Measurements from ENCODE around the gene DGKZ. TPM values are rescaled to one million over a fixed set of nuclear protein-coding genes. Genes with fewer than 3 reads are reported as not detected.
"Not testable (repeated sequence)": the region's sequence is repeated elsewhere in the genome, so short reads cannot be mapped to it uniquely, and the experiment has no call there.

The DGKZ gene
- total and polyA plus RNA-seq, 2 donors from 2014 or later = 48.5 to 50.6 TPM

DNA sequence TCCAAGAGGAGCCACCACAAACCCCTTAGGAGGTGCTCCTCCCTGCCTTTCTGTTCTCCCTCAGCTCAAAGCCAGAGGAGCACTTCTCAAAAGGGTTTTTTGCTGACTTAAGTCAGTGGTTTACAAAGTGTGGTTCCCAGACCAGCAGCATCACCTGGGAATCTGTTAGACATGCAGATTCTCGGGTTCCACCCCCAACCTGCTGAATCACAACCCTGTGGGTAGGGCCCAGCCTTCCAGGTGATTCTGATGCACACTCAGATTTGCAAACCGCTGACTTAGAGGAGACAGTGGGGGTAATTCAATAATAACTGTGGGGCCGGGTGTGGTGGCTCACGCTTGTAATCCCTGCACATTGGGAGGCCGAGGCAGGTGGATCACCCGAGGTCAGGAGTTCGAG is 47.0 kb upstream of the DGKZ start:
- TF ChIP-seq, protein P1, sequence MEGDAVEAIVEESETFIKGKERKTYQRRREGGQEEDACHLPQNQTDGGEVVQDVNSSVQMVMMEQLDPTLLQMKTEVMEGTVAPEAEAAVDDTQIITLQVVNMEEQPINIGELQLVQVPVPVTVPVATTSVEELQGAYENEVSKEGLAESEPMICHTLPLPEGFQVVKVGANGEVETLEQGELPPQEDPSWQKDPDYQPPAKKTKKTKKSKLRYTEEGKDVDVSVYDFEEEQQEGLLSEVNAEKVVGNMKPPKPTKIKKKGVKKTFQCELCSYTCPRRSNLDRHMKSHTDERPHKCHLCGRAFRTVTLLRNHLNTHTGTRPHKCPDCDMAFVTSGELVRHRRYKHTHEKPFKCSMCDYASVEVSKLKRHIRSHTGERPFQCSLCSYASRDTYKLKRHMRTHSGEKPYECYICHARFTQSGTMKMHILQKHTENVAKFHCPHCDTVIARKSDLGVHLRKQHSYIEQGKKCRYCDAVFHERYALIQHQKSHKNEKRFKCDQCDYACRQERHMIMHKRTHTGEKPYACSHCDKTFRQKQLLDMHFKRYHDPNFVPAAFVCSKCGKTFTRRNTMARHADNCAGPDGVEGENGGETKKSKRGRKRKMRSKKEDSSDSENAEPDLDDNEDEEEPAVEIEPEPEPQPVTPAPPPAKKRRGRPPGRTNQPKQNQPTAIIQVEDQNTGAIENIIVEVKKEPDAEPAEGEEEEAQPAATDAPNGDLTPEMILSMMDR (IDR thresholded peaks at IDR 0.05; ENCODE audit: borderline replicate concordance, extremely low read depth, insufficient read depth) = no peak
- DNase-seq (no peak), FAIRE-seq (no peak)
- Histone ChIP-seq H3K27ac (ENCODE audit: low read depth in 2 of 2, low read length in 2 of 2) (no peak overlapping the region), H3K9ac (ENCODE audit: low read length in 3 of 3) (no peak overlapping the region), H3K27me3 (ENCODE audit: control insufficient read depth, insufficient read depth, low read length) (no peaks in the 10 kb centered on the region), H3K4me1 (ENCODE audit: control insufficient read depth in 2 of 3, insufficient read depth in 2 of 3, low read depth in 1 of 3, low read length in 3 of 3) (peaks cover 0 to 6% (median 0%) of the 10 kb centered on the region in 3 donors), H3K4me3 (ENCODE audit: low read length in 3 of 3) (no peak overlapping the region), H3K9me3 (ENCODE audit: control insufficient read depth in 2 of 3, insufficient read depth in 1 of 3, low read length in 3 of 3) (no peaks in the 10 kb centered on the region), H3K36me3 (ENCODE audit: control insufficient read depth in 2 of 3, insufficient read depth in 3 of 3, low read length in 3 of 3) (no peaks in the 10 kb centered on the region)
- intact Hi-C loops (cut with DNase I) = no loop called here

DNA sequence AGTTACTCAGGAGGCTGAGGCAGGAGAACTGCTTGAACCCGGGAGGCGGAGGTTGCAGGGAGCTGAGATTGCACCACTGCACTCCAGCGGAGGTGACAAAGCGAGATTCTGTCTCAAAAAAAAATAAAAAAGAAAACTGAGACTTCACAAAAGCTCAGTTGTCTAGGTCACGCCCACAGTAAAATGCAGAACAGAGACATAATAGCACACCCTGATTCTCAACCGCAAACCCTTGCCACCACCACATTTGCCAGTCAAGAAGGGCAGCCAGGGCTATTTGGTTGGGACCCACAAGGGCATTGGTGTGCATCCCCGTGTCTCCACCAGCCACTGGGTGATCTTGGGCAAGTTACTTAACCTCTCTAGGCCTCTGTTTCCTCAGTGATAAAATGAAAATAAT is 44.4 kb upstream of the DGKZ start:
- intact Hi-C loops (cut with DNase I) = no loop called here
- H3K27me3 ChIP-seq (ENCODE audit: control insufficient read depth, insufficient read depth, low read length) = no peaks in the 10 kb centered on the region
- H3K27ac ChIP-seq (ENCODE audit: low read depth in 2 of 2, low read length in 2 of 2) = no peak overlapping the region
- no peaks in the 10 kb centered on the region for H3K4me1 ChIP-seq (ENCODE audit: control insufficient read depth in 2 of 3, insufficient read depth in 2 of 3, low read depth in 1 of 3, low read length in 3 of 3)
- H3K9me3 ChIP-seq (ENCODE audit: control insufficient read depth in 2 of 3, insufficient read depth in 1 of 3, low read length in 3 of 3) = no peaks in the 10 kb centered on the region
- FAIRE-seq (no peak), DNase-seq (no peak)
- H3K9ac ChIP-seq (ENCODE audit: low read length in 3 of 3) = no peak overlapping the region
- TF ChIP-seq, protein P1 (IDR thresholded peaks at IDR 0.05; ENCODE audit: borderline replicate concordance, extremely low read depth, insufficient read depth) = no peak
- H3K4me3 ChIP-seq (ENCODE audit: low read length in 3 of 3) = no peak overlapping the region
- H3K36me3 ChIP-seq (ENCODE audit: control insufficient read depth in 2 of 3, insufficient read depth in 3 of 3, low read length in 3 of 3) = no peaks in the 10 kb centered on the region

DNA sequence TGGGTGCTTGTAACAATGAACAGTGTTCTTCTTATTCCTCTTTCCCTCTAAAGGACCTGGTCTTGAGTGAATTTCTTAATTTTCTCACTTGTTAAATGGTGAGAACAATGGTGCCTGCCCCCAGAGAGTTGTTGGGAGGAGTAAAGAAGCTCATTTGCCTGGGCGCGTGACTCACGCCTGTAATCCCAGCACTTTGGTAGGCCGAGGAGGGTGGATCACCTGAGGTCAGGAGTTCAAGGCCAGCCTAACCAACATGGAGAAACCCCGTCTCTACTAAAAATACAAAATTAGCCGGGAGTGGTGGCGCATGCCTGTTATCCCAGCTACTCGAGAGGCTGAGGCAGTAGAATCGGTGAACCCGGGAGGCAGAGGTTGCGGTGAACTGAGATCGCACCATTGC is 43.2 kb upstream of the DGKZ start:
- H3K9me3 ChIP-seq (ENCODE audit: control insufficient read depth in 2 of 3, insufficient read depth in 1 of 3, low read length in 3 of 3); intact Hi-C loops (cut with DNase I); DNase-seq; H3K4me1 ChIP-seq (ENCODE audit: control insufficient read depth in 2 of 3, insufficient read depth in 2 of 3, low read depth in 1 of 3, low read length in 3 of 3); H3K27me3 ChIP-seq (ENCODE audit: control insufficient read depth, insufficient read depth, low read length); H3K9ac ChIP-seq (ENCODE audit: low read length in 3 of 3); FAIRE-seq; H3K36me3 ChIP-seq (ENCODE audit: control insufficient read depth in 2 of 3, insufficient read depth in 3 of 3, low read length in 3 of 3); H3K4me3 ChIP-seq (ENCODE audit: low read length in 3 of 3); H3K27ac ChIP-seq (ENCODE audit: low read depth in 2 of 2, low read length in 2 of 2): not testable (repeated sequence)

DNA sequence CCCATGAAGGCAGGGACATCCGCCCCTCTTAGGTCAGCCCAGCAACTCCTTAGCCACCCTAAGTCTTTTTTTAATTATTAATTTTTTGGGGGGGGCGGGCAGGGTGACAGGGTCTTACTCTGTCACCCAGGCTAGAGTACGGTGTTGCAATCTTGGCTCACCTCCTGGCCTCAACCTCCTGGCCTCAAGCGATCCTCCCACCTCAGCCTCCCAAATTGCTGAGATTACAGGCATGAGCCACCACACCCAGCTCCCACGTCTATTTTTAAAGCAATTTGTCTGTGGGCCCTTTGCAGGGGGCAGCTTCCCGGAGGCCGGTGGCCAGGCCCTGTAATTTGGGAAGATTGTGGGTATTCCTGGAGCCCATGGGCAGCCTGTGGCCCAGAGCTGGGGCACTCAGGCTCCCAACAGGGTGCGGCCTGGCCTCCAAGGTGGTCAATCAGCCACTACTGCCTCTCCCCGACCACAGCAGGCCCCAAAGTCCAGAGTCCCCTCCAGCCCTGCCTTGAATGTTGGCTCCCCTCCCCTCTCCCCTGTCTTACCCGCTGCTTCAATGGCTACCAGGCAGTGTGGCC is 42.6 kb upstream of the DGKZ start:
- no peak for FAIRE-seq

More for the DNA sequence above, 42.6 kb upstream of the DGKZ start:
- no peak for DNase-seq
- Histone ChIP-seq H3K27ac (ENCODE audit: low read depth in 2 of 2, low read length in 2 of 2) (no peak overlapping the region), H3K4me1 (ENCODE audit: control insufficient read depth in 2 of 3, insufficient read depth in 2 of 3, low read depth in 1 of 3, low read length in 3 of 3) (peaks cover 0 to 3% (median 0%) of the 10 kb centered on the region in 3 donors), H3K36me3 (ENCODE audit: control insufficient read depth in 2 of 3, insufficient read depth in 3 of 3, low read length in 3 of 3) (no peaks in the 10 kb centered on the region), H3K9ac (ENCODE audit: low read length in 3 of 3) (no peak overlapping the region), H3K4me3 (ENCODE audit: low read length in 3 of 3) (no peak overlapping the region), H3K27me3 (ENCODE audit: control insufficient read depth, insufficient read depth, low read length) (no peaks in the 10 kb centered on the region), H3K9me3 (ENCODE audit: control insufficient read depth in 2 of 3, insufficient read depth in 1 of 3, low read length in 3 of 3) (no peaks in the 10 kb centered on the region)
- TF ChIP-seq, protein P1 (IDR thresholded peaks at IDR 0.05; ENCODE audit: borderline replicate concordance, extremely low read depth, insufficient read depth) = no peak
- intact Hi-C loops (cut with DNase I) = loop anchor here (5.0 kb wide), 1 partner anchor 62 kb away; no protein-coding TSS in a partner anchor

All from kidney (tissue), 14 donors.